Adrenal gland (tissue), 12 donors: ENCODE measurements around the gene TCEA3. TPM values are rescaled to one million over a fixed set of nuclear protein-coding genes. Genes with fewer than 3 reads are reported as not detected.

Experiments
- DNase-seq, 7 donors: peaks; one replicate each; pipeline ENCODE4 v3.0.0-alpha.2; 2019 to 2020
- H3K27ac ChIP-seq, 5 donors: fragments of 200-600 bp; sonication (generic) in 4 of 5; 1 replicate in 3 of 5; 2 replicates in 2 of 5; pipeline versions ENCODE4 v1.5.1 to v1.8.0; 2016 to 2020; ENCODE audit warnings: mild to moderate bottlenecking in 1 of 5
- H3K27me3 ChIP-seq: fragments of 200-600 bp; 2 replicates; pipeline ENCODE4 v1.8.0; 2021
- H3K36me3 ChIP-seq, 2 donors: fragments of 200-600 bp; replicated peaks in 1 of 2; 1 replicate in 1 of 2; 2 replicates in 1 of 2; pipeline versions ENCODE4 v1.5.1 to v1.8.0; 2018 to 2022
- H3K4me1 ChIP-seq, 2 donors: fragments of 200-600 bp; replicated peaks in 1 of 2; 1 replicate in 1 of 2; 2 replicates in 1 of 2; pipeline versions ENCODE4 v1.5.1 to v1.8.0; 2018 to 2021
- H3K4me3 ChIP-seq, 4 donors: fragments of 200-600 bp; sonication (generic) in 3 of 4; one replicate each; pipeline ENCODE4 v1.5.1; 2016 to 2018
- H3K9me3 ChIP-seq, 3 donors: fragments of 200-600 bp; sonication (generic) in 1 of 3; replicated peaks in 1 of 3; 1 replicate in 2 of 3; 2 replicates in 1 of 3; pipeline versions ENCODE4 v1.5.1 to v1.8.0; 2016 to 2021
- POLR2A ChIP-seq, 2 donors: fragments of 450-650 bp; IDR thresholded peaks; one replicate each; pipeline ENCODE4 v1.6.1; 2017; ENCODE audit warnings: antibody characterized with exemption in 2 of 2, mild to moderate bottlenecking in 2 of 2, moderate library complexity in 1 of 2
- WGBS, 4 donors: extraction: QIAGEN DNeasy Blood & Tissue Kit in 2 of 4; methylation state at CpG; one replicate each; pipeline versions ENCODE4 v1.1.5 to v1.1.7; 2013 to 2017; 5-methylcytosine and 5-hydroxymethylcytosine counted together
- intact Hi-C, 2 donors: fragments of 100-400 bp; cut with DNase I; formaldehyde crosslinking; loops; one replicate each; pipeline versions ENCODE4 v1.14.1 to v1.15.0; 2022 to 2023
- polyA plus RNA-seq, 3 donors: library from polyadenylated mRNA; stranded (reverse); fragments of 200-250 nt in 2 of 3; fragments of 350-450 nt in 1 of 3; fragmentation: Illumina TruSeq in 1 of 3; extraction: RNeasy Lipid Tissue Mini Kit (QIAGEN cat#74804) in 1 of 3; gene quantifications; one replicate each; pipeline ENCODE4 v1.2.3, GENCODE V29; 2013 to 2014
- total RNA-seq, 9 donors: library from RNA; depleted of rRNA in 4 of 9; stranded (reverse); fragments of >200 nt in 4 of 9; fragments of 120-200 nt in 1 of 9; fragmentation: NEBNext Ultra II Directional in 1 of 9; extraction: Animal tissue kit (Norgen Biotek cat#: 25700) in 1 of 9; gene quantifications; one replicate each; pipeline versions ENCODE4 v1.1.0 to v1.2.4, GENCODE V29; 2013 to 2023
- TF ChIP-seq, protein P1 (sequence below), 6 experiments: fragments of 450-650 bp in 4 of 6; fragments of 200-600 bp in 2 of 6; sonication (generic) in 1 of 6; IDR thresholded peaks; 1 replicate in 5 of 6; 2 replicates in 1 of 6; pipeline versions ENCODE4 v1.5.1 to v1.8.0; 2016 to 2021; ENCODE audit warnings: antibody characterized with exemption in 6 of 6, mild to moderate bottlenecking in 2 of 6, moderate library complexity in 1 of 6
- donor health status: healthy with polysubstance abuse.
- donor health status: Bipolar disorder and iron deficiency.
- donor health status: DM: yes; HTN: yes; CAD: no.
- donor health status: DM: no; HTN: no; CAD: no.
- donor health status: DM: no; HTN: no; CAD: no.
- donor health status: DM: yes; HTN: yes; CAD: no.

The TCEA3 gene
- total and polyA plus RNA-seq, 12 donors, result 23.6 to 171 (median 115) TPM

DNA sequence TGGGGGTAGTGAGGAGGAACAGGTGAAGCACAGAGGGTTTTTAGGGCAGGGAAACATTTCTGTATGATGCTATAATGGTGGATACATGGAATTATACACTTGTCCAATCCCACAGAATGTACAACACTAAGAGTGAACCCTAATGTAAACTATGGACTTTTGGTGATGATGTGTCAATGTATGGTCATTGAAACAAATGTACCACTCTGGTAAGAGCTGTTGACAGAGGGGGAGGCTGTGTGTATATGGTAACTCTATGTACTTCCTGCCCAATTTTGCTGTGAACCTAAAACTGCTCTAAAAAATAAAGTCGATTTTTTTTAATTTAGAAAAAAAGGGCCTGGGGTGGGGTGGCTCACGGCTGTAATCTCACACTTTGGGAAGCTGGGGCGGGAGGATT lies 36.5 kb upstream of the TCEA3 start:
- no peak overlapping the region for H3K4me3 ChIP-seq
- 83 to 88% (median 84%) methylated on average over 3 of the region's 3 CpGs for WGBS, 4 donors
- H3K4me1 ChIP-seq, result no peaks in the 10 kb centered on the region
- H3K27me3 ChIP-seq, result no peaks in the 10 kb centered on the region
- DNase-seq, result no peak
- H3K27ac ChIP-seq, result no peak overlapping the region
- intact Hi-C loops, result no loop called here
- TF ChIP-seq, protein P1, sequence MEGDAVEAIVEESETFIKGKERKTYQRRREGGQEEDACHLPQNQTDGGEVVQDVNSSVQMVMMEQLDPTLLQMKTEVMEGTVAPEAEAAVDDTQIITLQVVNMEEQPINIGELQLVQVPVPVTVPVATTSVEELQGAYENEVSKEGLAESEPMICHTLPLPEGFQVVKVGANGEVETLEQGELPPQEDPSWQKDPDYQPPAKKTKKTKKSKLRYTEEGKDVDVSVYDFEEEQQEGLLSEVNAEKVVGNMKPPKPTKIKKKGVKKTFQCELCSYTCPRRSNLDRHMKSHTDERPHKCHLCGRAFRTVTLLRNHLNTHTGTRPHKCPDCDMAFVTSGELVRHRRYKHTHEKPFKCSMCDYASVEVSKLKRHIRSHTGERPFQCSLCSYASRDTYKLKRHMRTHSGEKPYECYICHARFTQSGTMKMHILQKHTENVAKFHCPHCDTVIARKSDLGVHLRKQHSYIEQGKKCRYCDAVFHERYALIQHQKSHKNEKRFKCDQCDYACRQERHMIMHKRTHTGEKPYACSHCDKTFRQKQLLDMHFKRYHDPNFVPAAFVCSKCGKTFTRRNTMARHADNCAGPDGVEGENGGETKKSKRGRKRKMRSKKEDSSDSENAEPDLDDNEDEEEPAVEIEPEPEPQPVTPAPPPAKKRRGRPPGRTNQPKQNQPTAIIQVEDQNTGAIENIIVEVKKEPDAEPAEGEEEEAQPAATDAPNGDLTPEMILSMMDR (IDR thresholded peaks at IDR 0.05), result no peak
- no peak for TF ChIP-seq POLR2A (IDR thresholded peaks at IDR 0.05)
- no peaks in the 10 kb centered on the region for H3K36me3 ChIP-seq
- no peaks in the 10 kb centered on the region for H3K9me3 ChIP-seq

DNA sequence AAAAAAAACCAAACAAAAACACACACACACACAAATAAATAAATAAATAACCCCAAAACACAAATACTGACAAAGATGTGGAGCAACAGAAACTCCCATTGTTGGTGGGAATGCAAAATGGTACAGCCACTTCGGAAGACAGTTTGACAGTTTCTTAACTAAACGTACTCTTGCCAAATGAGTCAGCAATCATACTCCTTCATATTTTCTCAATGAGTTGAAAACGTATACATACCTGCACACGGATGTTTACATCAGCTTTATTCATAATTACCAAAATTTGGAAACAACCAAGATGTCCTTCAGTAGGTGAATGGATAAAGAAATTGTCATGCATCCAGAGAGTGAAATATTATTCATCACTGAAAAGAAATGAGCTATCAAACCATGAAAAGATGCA lies 36.0 kb upstream of the TCEA3 start:
- intact Hi-C loops, result no loop called here
- H3K4me1 ChIP-seq, result no peaks in the 10 kb centered on the region
- TF ChIP-seq, protein P1 (IDR thresholded peaks at IDR 0.05), result no peak
- no peak for TF ChIP-seq POLR2A (IDR thresholded peaks at IDR 0.05)
- no peaks in the 10 kb centered on the region for H3K9me3 ChIP-seq
- 79 to 88% (median 82%) methylated on average over 4 of the region's 4 CpGs for WGBS, 4 donors
- no peak for DNase-seq
- no peak overlapping the region for H3K4me3 ChIP-seq
- no peaks in the 10 kb centered on the region for H3K27me3 ChIP-seq
- no peak overlapping the region for H3K27ac ChIP-seq
- H3K36me3 ChIP-seq, result no peaks in the 10 kb centered on the region

DNA sequence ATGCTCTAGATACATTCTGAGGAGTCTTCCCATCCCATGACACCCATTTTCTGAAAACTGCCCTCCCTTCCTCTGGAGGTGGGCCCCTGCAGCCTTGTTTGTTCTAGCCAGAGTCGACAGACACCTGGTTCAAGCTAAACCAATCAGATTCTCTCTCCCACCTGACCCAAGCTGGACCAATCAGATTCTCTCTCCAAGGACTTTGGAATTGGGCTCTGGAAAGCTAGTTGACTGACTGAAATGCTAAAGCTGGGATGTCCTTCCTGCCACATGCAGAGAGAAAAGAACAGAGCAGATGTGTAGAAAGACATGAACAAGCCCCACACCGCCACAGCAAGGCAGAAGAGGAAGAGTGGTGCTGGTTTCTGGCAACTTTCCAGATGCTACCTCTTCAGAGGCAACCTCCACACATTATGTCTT lies 34.8 kb upstream of the TCEA3 start:
- intact Hi-C loops, result no loop called here
- DNase-seq, result no peak
- Histone ChIP-seq H3K9me3 (no peaks in the 10 kb centered on the region), H3K36me3 (no peaks in the 10 kb centered on the region), H3K27me3 (no peaks in the 10 kb centered on the region), H3K4me3 (no peak overlapping the region), H3K27ac (no peak overlapping the region), H3K4me1 (no peaks in the 10 kb centered on the region)
- TF ChIP-seq, protein P1 (IDR thresholded peaks at IDR 0.05), result no peak
- TF ChIP-seq POLR2A (IDR thresholded peaks at IDR 0.05), result no peak
- 58 to 81% (median 72%) methylated on average over 2 of the region's 2 CpGs for WGBS, 4 donors

DNA sequence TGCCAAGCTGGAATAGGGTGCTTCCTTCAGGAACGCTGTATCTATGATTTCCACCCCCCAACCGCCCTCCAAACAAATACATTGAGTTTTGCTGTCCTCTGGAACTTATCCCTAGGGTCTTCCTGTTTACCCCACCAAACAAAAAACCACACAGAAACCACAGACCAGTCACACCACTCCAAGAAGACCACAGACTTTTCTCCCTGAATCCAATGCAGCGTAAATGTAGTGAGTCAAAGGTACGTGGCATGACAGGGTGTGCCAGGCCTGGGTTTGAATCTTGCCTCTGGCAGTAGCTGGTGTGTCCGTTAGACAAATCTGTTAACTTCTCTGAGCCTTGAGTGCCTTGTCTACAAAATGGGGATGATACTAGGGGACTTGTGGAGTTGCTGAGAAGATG lies 31.7 kb upstream of the TCEA3 start:
- no peak for DNase-seq
- Histone ChIP-seq H3K4me3 (no peak overlapping the region), H3K4me1 (peaks cover 0 to 6% of the 10 kb centered on the region in 2 donors), H3K27me3 (no peaks in the 10 kb centered on the region), H3K9me3 (no peaks in the 10 kb centered on the region), H3K36me3 (peaks cover 0 to 1% of the 10 kb centered on the region in 2 donors), H3K27ac (no peak overlapping the region)
- intact Hi-C loops, result no loop called here
- TF ChIP-seq POLR2A (IDR thresholded peaks at IDR 0.05), result no peak
- TF ChIP-seq, protein P1 (IDR thresholded peaks at IDR 0.05), result no peak
- WGBS, 4 donors, result 86 to 100% (median 89%) methylated on average over 2 to 5 of the region's 5 CpGs
